Endothelial cell (in vitro differentiated cells): Measurements from ENCODE around the gene DDX27. TPM values are rescaled to one million over a fixed set of nuclear protein-coding genes. Genes with fewer than 3 reads are reported as not detected.

Experiments used
- DNase-seq: peaks from one replicate; pipeline ENCODE4 v3.0.0; 2021; ENCODE audit warnings: low spot score
- H3K27ac Mint-ChIP-seq: one replicate; pipeline ENCODE4 v1.8.0; 2021; ENCODE audit warnings: mixed read lengths, inconsistent platforms; ENCODE audit not compliant: unreplicated experiment
- H3K27me3 Mint-ChIP-seq: one replicate; pipeline ENCODE4 v1.8.0; 2021; ENCODE audit warnings: mild to moderate bottlenecking, moderate library complexity, mixed read lengths, inconsistent platforms; ENCODE audit not compliant: unreplicated experiment
- H3K36me3 Mint-ChIP-seq: one replicate; pipeline ENCODE4 v1.8.0; 2021; ENCODE audit warnings: mild to moderate bottlenecking, low read depth, mixed read lengths, inconsistent platforms; ENCODE audit not compliant: unreplicated experiment
- H3K4me1 Mint-ChIP-seq: one replicate; pipeline ENCODE4 v1.8.0; 2021; ENCODE audit warnings: mild to moderate bottlenecking, mixed read lengths, inconsistent platforms; ENCODE audit not compliant: unreplicated experiment
- H3K4me3 Mint-ChIP-seq: one replicate; pipeline ENCODE4 v1.8.0; 2021; ENCODE audit warnings: mild to moderate bottlenecking, mixed read lengths, inconsistent platforms; ENCODE audit not compliant: unreplicated experiment
- H3K9me3 Mint-ChIP-seq: one replicate; pipeline ENCODE4 v1.8.0; 2021; ENCODE audit warnings: mixed read lengths, inconsistent platforms; ENCODE audit not compliant: unreplicated experiment
- CTCF ChIP-seq: fragments of 200-600 bp; sonication (generic); IDR thresholded peaks from one replicate; pipeline ENCODE4 v1.5.0; 2021; ENCODE audit warnings: antibody characterized with exemption; ENCODE audit not compliant: unreplicated experiment
- total RNA-seq: library from RNA; stranded (reverse); fragmentation: NEBNext Ultra II Directional; extraction: Animal tissue kit (Norgen Biotek cat#: 25700); gene quantifications from one replicate; pipeline ENCODE4 v1.2.1, GENCODE V29; 2021; ENCODE audit not compliant: unreplicated experiment

The DDX27 gene
- total RNA-seq, 1 donor from 2014 or later, result 29.6 TPM

- Mint-ChIP-seq H3K36me3 (peaks cover 83% of the 10 kb centered on the region), H3K27ac (no peak overlapping the region), H3K9me3 (peaks cover 18% of the 10 kb centered on the region), H3K27me3 (peaks cover 12% of the 10 kb centered on the region), H3K4me1 (peaks cover 23% of the 10 kb centered on the region), H3K4me3 (peak overlapping the region; percentile 85)
- DNase-seq, result no peak
- no peak for TF ChIP-seq CTCF
These were observed 69.1 kb downstream of the DDX27 start for GRCh38 chr20:49288250-49288751.

DNA sequence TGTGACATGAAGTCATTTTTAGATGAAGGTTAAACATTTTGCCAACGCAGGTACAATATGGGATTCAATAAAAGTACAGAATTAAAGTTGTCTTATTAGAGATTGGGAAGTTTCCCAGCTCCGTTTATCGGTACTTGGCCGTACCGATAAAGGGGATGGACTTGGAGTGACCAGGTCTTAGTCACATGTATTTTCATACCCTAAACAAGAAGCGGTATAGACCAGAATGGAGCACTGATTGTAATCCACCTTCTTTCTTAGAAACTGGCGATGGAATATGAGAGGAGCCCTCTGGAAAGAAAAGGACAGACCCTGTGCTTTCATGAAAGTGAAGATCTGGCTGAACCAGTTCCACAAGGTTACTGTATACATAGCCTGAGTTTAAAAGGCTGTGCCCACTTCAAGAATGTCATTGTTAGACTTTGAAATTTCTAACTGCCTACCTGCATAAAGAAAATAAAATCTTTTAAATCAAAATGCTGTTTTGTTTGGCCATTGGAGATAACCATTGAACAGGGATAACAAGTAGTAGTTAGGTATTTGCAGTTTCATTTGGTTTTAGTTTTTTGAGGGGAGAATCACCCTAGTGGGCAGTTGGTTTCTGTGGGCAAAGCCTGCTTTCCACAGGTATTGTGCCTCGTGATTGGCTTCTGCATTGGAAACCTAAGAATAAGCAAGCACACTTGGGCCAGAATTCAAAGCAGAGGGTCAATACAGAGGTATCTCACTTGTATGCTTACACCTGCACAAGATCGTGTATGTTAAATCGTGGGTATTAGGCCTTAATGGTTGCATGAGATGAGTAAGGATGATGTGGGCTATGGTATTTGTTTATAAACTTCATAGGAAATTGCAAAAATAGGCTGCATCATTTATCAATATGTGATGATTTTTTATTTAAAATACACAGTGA is 69.8 kb downstream of the DDX27 start:
- H3K27ac Mint-ChIP-seq, result no peak overlapping the region
- H3K4me3 Mint-ChIP-seq, result peak overlapping the region; percentile 19
- DNase-seq, result no peak
- peaks cover 78% of the 10 kb centered on the region for H3K36me3 Mint-ChIP-seq
- peaks cover 12% of the 10 kb centered on the region for H3K27me3 Mint-ChIP-seq
- TF ChIP-seq CTCF, result no peak
- peaks cover 15% of the 10 kb centered on the region for H3K4me1 Mint-ChIP-seq
- peaks cover 18% of the 10 kb centered on the region for H3K9me3 Mint-ChIP-seq

DNA sequence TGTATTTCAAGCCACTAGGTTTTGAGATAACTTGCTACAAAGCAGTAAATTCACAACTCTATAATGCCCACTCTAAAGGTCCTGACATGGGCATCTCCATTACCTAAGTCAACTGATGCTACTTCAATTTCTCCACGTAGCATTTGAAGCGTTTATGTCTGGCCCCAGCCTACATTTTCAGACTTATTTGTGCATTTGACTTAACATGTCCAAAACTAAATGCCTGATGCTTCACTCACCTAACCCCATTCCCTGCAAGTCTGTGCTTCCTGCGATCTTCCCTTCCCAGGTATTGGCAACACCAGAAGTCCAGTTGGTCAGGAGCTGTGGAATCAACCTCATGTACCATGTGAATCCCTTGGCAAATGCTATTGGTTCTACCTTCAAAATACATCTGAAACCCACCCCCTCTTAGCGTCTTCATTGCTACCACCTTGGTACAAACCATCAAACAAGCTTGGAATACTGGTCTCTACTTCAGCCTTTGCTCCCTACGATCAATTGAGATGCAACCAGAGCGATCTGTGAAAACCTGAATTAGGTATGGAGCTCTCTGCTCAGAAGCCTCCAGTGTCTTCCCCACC is 71.5 kb downstream of the DDX27 start:
- DNase-seq, result no peak
- Mint-ChIP-seq H3K9me3 (peaks cover 14% of the 10 kb centered on the region), H3K4me1 (peaks cover 4% of the 10 kb centered on the region), H3K27me3 (peaks cover 6% of the 10 kb centered on the region), H3K36me3 (peaks cover 66% of the 10 kb centered on the region), H3K4me3 (peak overlapping the region; percentile 8), H3K27ac (no peak overlapping the region)
- TF ChIP-seq CTCF, result no peak

GRCh38 chr20:49291200-49291599 is 72.0 kb downstream of the DDX27 start:
- no peaks in the 10 kb centered on the region for H3K4me1 Mint-ChIP-seq
- H3K9me3 Mint-ChIP-seq, result peaks cover 9% of the 10 kb centered on the region
- no peak for TF ChIP-seq CTCF
- DNase-seq, result no peak
- H3K4me3 Mint-ChIP-seq, result peak overlapping the region; percentile 8
- peaks cover 2% of the 10 kb centered on the region for H3K27me3 Mint-ChIP-seq
- H3K27ac Mint-ChIP-seq, result no peak overlapping the region
- peaks cover 61% of the 10 kb centered on the region for H3K36me3 Mint-ChIP-seq

GRCh38 chr20:49292010-49292409 is 72.8 kb downstream of the DDX27 start:
- Mint-ChIP-seq H3K27ac (no peak overlapping the region), H3K36me3 (peaks cover 53% of the 10 kb centered on the region), H3K4me1 (no peaks in the 10 kb centered on the region), H3K4me3 (no peak overlapping the region), H3K27me3 (peaks cover 2% of the 10 kb centered on the region), H3K9me3 (peaks cover under 1% of the 10 kb centered on the region)
- no peak for DNase-seq
- TF ChIP-seq CTCF, result no peak
